Neural cell (in vitro differentiated cells): ENCODE data around the gene CNN3.

ENCODE experiments used
- CTCF ChIP-seq: fragments of 450-650 bp; IDR thresholded peaks from 2 replicates; pipeline ENCODE4 v1.5.1; 2014; ENCODE audit warnings: antibody characterized with exemption, mild to moderate bottlenecking, moderate library complexity; ENCODE audit not compliant: poor library complexity, severe bottlenecking
- EP300 ChIP-seq: fragments of 450-650 bp; conservative IDR thresholded peaks from 2 replicates; pipeline ENCODE4 v1.6.1; 2014; ENCODE audit warnings: antibody characterized with exemption, mild to moderate bottlenecking, moderate library complexity; ENCODE audit not compliant: poor library complexity, severe bottlenecking
- EZH2 ChIP-seq: fragments of 200-600, 300-800 bp; shearing (Covaris generic), sonication (generic); IDR thresholded peaks from 2 replicates; pipeline ENCODE4 v1.6.1; 2014; ENCODE audit warnings: antibody characterized with exemption, low read length, borderline replicate concordance, mild to moderate bottlenecking; ENCODE audit not compliant: insufficient read depth, poor library complexity, severe bottlenecking
- POLR2AphosphoS5 ChIP-seq: IDR thresholded peaks from 2 replicates; pipeline ENCODE4 v1.6.1; 2012
- RAD21 ChIP-seq: fragments of 450-650 bp; conservative IDR thresholded peaks from 2 replicates; pipeline ENCODE4 v1.6.1; 2014; ENCODE audit warnings: antibody characterized with exemption, mild to moderate bottlenecking, moderate library complexity

- TF ChIP-seq EZH2 (no peak), CTCF (peak; percentile 60), RAD21 (peak; percentile 46), EP300 (no peak), POLR2AphosphoS5 (no peak)
These were observed 72.2 kb downstream of the CNN3 start for GRCh38 chr1:94854458-94855306.
